DOHH2 (cell line): Measurements from ENCODE around the gene ATP5F1C.

ENCODE experiments used
- CTCF ChIP-seq: fragments of 200-600 bp; sonication (generic); IDR thresholded peaks from one replicate; pipeline ENCODE4 v1.5.1; 2014; ENCODE audit warnings: antibody characterized with exemption, mild to moderate bottlenecking, low read depth, low read length; ENCODE audit not compliant: poor library complexity, severe bottlenecking
- EZH2phosphoT487 ChIP-seq: fragments of 200-600 bp; sonication (generic); IDR thresholded peaks from 2 replicates; pipeline ENCODE4 v1.6.1; 2017; ENCODE audit warnings: borderline replicate concordance, mild to moderate bottlenecking, antibody characterized with exemption, low read length, moderate library complexity, mixed read lengths

- no peak for TF ChIP-seq CTCF
- no peak for TF ChIP-seq EZH2phosphoT487
These were observed at the start of gene ATP5F1C, which contains the start of gene KIN for GRCh38 chr10:7787857-7788638.
